Spleen (tissue), 7 donors: ENCODE data around the gene GAS7.

Experiments used
- CTCF ChIP-seq, 11 experiments: fragments of 200-600 bp in 7 of 11; fragments of 450-650 bp in 4 of 11; sonication (generic) in 4 of 11; IDR thresholded peaks in 8 of 11; conservative IDR thresholded peaks in 3 of 11; 1 replicate in 7 of 11; 2 replicates in 4 of 11; pipeline versions ENCODE4 v1.4.0 to v1.8.0; 2016 to 2021; ENCODE audit warnings: antibody characterized with exemption in 11 of 11, inconsistent platforms in 4 of 11, mild to moderate bottlenecking in 1 of 11
- POLR2A ChIP-seq, 3 donors: fragments of 450-650 bp; IDR thresholded peaks; one replicate each; pipeline ENCODE4 v1.5.1; 2017; ENCODE audit warnings: antibody characterized with exemption in 3 of 3, mild to moderate bottlenecking in 1 of 3
- POLR2AphosphoS5 ChIP-seq, 3 donors: sonication (generic); formaldehyde crosslinking; IDR thresholded peaks; one replicate each; pipeline ENCODE4 v1.5.1; 2017; ENCODE audit warnings: antibody characterized with exemption in 3 of 3
- donor health status: DM: no; HTN: no; CAD: no; lungs with moderate emphysema.
- donor health status: DM: no; HTN: no; CAD: no.
- donor health status: DM: no; HTN: no; CAD: no.

- TF ChIP-seq CTCF (IDR thresholded peaks at IDR 0.05 in 8 of 11, conservative IDR thresholded peaks at IDR 0.05 in 3 of 11) (no peak), POLR2AphosphoS5 (IDR thresholded peaks at IDR 0.05) (no peak), POLR2A (IDR thresholded peaks at IDR 0.05) (no peak)
These were observed 130.8 kb downstream of the GAS7 start for GRCh38 chr17:10067446-10068143.
